Neural cell (in vitro differentiated cells): ENCODE results near the gene IKZF5.

Experiments used
- EP300 ChIP-seq: fragments of 450-650 bp; conservative IDR thresholded peaks from 2 replicates; pipeline ENCODE4 v1.6.1; 2014; ENCODE audit warnings: antibody characterized with exemption, mild to moderate bottlenecking, moderate library complexity; ENCODE audit not compliant: poor library complexity, severe bottlenecking
- EZH2 ChIP-seq: fragments of 200-600, 300-800 bp; shearing (Covaris generic), sonication (generic); IDR thresholded peaks from 2 replicates; pipeline ENCODE4 v1.6.1; 2014; ENCODE audit warnings: antibody characterized with exemption, low read length, borderline replicate concordance, mild to moderate bottlenecking; ENCODE audit not compliant: insufficient read depth, poor library complexity, severe bottlenecking
- POLR2AphosphoS5 ChIP-seq: IDR thresholded peaks from 2 replicates; pipeline ENCODE4 v1.6.1; 2012
- RAD21 ChIP-seq: fragments of 450-650 bp; conservative IDR thresholded peaks from 2 replicates; pipeline ENCODE4 v1.6.1; 2014; ENCODE audit warnings: antibody characterized with exemption, mild to moderate bottlenecking, moderate library complexity
- REST ChIP-seq: IDR thresholded peaks from 2 replicates; pipeline ENCODE4 v1.6.1; 2012; ENCODE audit warnings: borderline replicate concordance
- TAF1 ChIP-seq: IDR thresholded peaks from 2 replicates; pipeline ENCODE4 v1.6.1; 2012; ENCODE audit warnings: low read depth
- TF ChIP-seq, protein P1 (sequence below): fragments of 450-650 bp; IDR thresholded peaks from 2 replicates; pipeline ENCODE4 v1.5.1; 2014; ENCODE audit warnings: antibody characterized with exemption, mild to moderate bottlenecking, moderate library complexity; ENCODE audit not compliant: poor library complexity, severe bottlenecking

GRCh38 chr10:123031124-123031523, 22.5 kb upstream of the IKZF5 start:
- TF ChIP-seq EZH2 = no peak
- TF ChIP-seq, protein P1, sequence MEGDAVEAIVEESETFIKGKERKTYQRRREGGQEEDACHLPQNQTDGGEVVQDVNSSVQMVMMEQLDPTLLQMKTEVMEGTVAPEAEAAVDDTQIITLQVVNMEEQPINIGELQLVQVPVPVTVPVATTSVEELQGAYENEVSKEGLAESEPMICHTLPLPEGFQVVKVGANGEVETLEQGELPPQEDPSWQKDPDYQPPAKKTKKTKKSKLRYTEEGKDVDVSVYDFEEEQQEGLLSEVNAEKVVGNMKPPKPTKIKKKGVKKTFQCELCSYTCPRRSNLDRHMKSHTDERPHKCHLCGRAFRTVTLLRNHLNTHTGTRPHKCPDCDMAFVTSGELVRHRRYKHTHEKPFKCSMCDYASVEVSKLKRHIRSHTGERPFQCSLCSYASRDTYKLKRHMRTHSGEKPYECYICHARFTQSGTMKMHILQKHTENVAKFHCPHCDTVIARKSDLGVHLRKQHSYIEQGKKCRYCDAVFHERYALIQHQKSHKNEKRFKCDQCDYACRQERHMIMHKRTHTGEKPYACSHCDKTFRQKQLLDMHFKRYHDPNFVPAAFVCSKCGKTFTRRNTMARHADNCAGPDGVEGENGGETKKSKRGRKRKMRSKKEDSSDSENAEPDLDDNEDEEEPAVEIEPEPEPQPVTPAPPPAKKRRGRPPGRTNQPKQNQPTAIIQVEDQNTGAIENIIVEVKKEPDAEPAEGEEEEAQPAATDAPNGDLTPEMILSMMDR = no peak
- TF ChIP-seq POLR2AphosphoS5 = no peak
- TF ChIP-seq TAF1 = no peak
- TF ChIP-seq REST = no peak
- no peak for TF ChIP-seq EP300
- no peak for TF ChIP-seq RAD21
